Measurements from ENCODE around the gene DPEP3. TPM values are rescaled to one million over a fixed set of nuclear protein-coding genes. Genes with fewer than 3 reads are reported as not detected.
"Not testable (repeated sequence)": the region's sequence is repeated elsewhere in the genome, so short reads cannot be mapped to it uniquely, and the experiment has no call there.

The DPEP3 gene
- total and polyA plus RNA-seq, 4 donors = 0.16 to 0.51 (median 0.40) TPM; not detected in 1

GRCh38 chr16:67939507-67940445 is 40.5 kb downstream of the DPEP3 start:
- H3K9ac ChIP-seq (ENCODE audit: insufficient read depth in 1 of 2, low read length in 2 of 2) = no peak overlapping the region
- no peak for DNase-seq
- TF ChIP-seq CTCF (IDR thresholded peaks at IDR 0.05; ENCODE audit: control extremely low read depth, extremely low read depth) = no peak
- no peak for ATAC-seq (ENCODE audit: insufficient read depth, low FRiP score)
- 59 to 73% methylated on average over 33 of the region's 33 CpGs for WGBS, 2 donors
- peaks cover 0 to 24% (median 5%) of the 10 kb centered on the region in 5 donors for H3K4me1 ChIP-seq (ENCODE audit: control insufficient read depth in 5 of 5, insufficient read depth in 5 of 5, low read length in 5 of 5)
- no peaks in the 10 kb centered on the region for H3K27me3 ChIP-seq (ENCODE audit: control insufficient read depth in 3 of 3, insufficient read depth in 3 of 3, low read length in 2 of 3)
- H3K4me3 ChIP-seq = no peak overlapping the region
- no peaks in the 10 kb centered on the region for H3K9me3 ChIP-seq (ENCODE audit: control insufficient read depth in 4 of 4, insufficient read depth in 3 of 4, low read length in 3 of 4)
- H3K36me3 ChIP-seq (ENCODE audit: control insufficient read depth in 4 of 4, insufficient read depth in 4 of 4, low read length in 4 of 4) = peaks cover 4 to 47% (median 19%) of the 10 kb centered on the region in 4 donors
- H3K27ac ChIP-seq (ENCODE audit: low read depth in 1 of 2, low read length in 1 of 2) = no peak overlapping the region

- not testable (repeated sequence) for DNase-seq; H3K9me3 ChIP-seq (ENCODE audit: control insufficient read depth in 4 of 4, insufficient read depth in 3 of 4, low read length in 3 of 4); H3K9ac ChIP-seq (ENCODE audit: insufficient read depth in 1 of 2, low read length in 2 of 2); H3K4me3 ChIP-seq; ATAC-seq (ENCODE audit: insufficient read depth, low FRiP score); H3K27me3 ChIP-seq (ENCODE audit: control insufficient read depth in 3 of 3, insufficient read depth in 3 of 3, low read length in 2 of 3)
- Histone ChIP-seq H3K4me1 (ENCODE audit: control insufficient read depth in 5 of 5, insufficient read depth in 5 of 5, low read length in 5 of 5) (peaks cover 0 to 23% (median 5%) of the 10 kb centered on the region in 5 donors), H3K36me3 (ENCODE audit: control insufficient read depth in 4 of 4, insufficient read depth in 4 of 4, low read length in 4 of 4) (peaks cover 0 to 41% (median 13%) of the 10 kb centered on the region in 4 donors), H3K27ac (ENCODE audit: low read depth in 1 of 2, low read length in 1 of 2) (peak overlapping the region in 1 of 2 donors; percentile 94)
- 96 to 99% methylated on average over 5 of the region's 5 CpGs for WGBS, 2 donors
Measured at GRCh38 chr16:67937713-67938112, 42.6 kb downstream of the DPEP3 start.

- Histone ChIP-seq H3K36me3 (ENCODE audit: control insufficient read depth in 4 of 4, insufficient read depth in 4 of 4, low read length in 4 of 4) (peaks cover 0 to 38% (median 10%) of the 10 kb centered on the region in 4 donors), H3K9me3 (ENCODE audit: control insufficient read depth in 4 of 4, insufficient read depth in 3 of 4, low read length in 3 of 4) (no peaks in the 10 kb centered on the region), H3K9ac (ENCODE audit: insufficient read depth in 1 of 2, low read length in 2 of 2) (peak overlapping the region; percentile 73 to 77), H3K27ac (ENCODE audit: low read depth in 1 of 2, low read length in 1 of 2) (peak overlapping the region; percentile 94), H3K27me3 (ENCODE audit: control insufficient read depth in 3 of 3, insufficient read depth in 3 of 3, low read length in 2 of 3) (no peaks in the 10 kb centered on the region), H3K4me1 (ENCODE audit: control insufficient read depth in 5 of 5, insufficient read depth in 5 of 5, low read length in 5 of 5) (peaks cover 0 to 23% (median 5%) of the 10 kb centered on the region in 5 donors), H3K4me3 (no peak overlapping the region)
- TF ChIP-seq CTCF (IDR thresholded peaks at IDR 0.05; ENCODE audit: control extremely low read depth, extremely low read depth) = no peak
- DNase-seq (peak in 1 of 3 donors; percentile 73), ATAC-seq (ENCODE audit: insufficient read depth, low FRiP score) (no peak)
- WGBS, 2 donors = 45 to 48% methylated on average over 6 of the region's 6 CpGs
Measured at GRCh38 chr16:67936880-67937605, 43.3 kb downstream of the DPEP3 start.

All from lung (tissue), 12 donors.